ENCODE measurements around the gene PTTG2.

Gene PTTG2

DNA sequence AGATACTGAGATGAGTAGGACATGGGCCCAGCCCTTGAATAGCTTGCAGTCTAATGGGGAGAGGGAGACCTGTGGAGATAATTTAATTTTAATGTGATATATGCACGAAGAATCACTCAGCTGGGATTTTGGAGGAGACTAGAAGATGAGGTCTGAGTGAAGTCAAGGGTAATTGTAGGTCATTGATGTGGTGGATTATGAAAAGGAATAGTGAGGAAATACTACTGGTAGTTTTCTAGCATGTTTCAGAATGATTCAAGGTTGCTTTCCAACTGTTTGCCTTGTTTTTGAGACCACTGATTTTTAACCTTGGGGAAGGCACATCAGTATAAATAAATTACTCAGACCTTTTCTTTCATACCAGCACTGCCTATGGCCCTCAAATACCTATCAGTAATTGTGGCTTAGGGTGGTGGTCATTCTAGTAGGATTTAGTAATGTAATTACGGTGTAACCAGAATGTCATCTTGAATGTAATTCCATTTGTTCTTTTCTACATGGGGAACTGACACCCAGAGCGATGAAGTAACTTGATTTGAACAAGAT lies 25.6 kb downstream of the PTTG2 start:
- DNase-seq (ENCODE audit: low read depth, low spot score) = no peak

DNA sequence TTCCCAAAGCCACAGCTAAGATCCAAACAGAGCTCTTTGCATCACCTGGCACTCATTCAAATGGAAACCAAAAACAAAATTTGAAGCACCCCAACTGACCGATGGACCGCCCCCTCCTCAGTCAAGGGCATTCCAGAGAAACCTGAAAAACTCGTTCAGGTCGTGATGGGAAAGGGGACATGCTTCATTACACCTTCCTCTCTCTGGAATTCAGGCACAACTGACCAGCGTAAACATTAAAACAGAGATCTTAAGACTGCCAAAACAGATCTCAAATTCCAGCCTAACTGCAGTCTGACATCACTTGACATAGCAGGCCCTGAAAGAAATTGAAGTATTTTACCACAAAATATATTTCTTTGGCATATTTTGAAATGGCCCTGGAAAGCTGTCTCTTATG lies 28.5 kb downstream of the PTTG2 start:
- DNase-seq (ENCODE audit: low read depth, low spot score) = no peak

DNA sequence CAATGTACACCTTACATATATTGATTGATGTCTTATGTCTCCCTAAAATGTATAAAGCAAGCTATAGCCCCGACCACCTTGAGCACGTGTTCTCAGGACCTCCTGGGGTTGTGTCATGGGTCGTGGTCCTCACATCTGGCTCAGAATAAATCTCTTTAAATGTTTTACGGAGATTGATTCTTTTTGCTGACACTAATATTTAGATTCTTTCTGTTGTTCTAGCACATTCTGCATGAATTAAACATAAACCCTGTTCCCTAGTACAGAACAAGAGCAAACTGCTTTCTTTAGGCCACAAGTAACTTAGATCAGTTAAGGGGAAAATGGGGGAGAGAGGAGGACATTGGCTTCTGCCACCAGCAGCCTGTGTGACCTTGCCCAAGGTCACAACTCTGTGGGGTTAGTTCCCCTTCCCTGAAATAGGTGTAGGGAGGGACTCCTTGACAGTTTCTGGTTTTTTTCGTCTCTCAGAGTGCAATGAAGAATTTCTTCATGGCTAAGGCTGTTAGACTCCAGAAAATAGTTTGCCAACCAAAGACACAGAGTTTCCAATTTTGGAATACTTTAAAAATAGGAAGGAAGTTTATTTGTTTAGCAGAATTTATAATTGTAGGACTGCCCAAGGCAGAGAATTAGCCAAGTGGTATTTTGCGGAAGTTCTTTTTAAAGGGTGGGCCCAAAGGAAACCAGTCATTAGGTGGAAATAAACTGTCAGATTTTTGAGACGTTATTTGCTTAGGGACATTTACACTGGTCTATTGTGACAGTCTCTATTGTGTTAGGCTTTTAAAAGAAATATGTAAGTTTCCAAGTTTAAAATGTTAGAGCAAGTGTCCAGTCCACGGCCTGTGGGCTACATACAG lies 29.4 kb downstream of the PTTG2 start:
- no peak for DNase-seq (ENCODE audit: low read depth, low spot score)

DNA sequence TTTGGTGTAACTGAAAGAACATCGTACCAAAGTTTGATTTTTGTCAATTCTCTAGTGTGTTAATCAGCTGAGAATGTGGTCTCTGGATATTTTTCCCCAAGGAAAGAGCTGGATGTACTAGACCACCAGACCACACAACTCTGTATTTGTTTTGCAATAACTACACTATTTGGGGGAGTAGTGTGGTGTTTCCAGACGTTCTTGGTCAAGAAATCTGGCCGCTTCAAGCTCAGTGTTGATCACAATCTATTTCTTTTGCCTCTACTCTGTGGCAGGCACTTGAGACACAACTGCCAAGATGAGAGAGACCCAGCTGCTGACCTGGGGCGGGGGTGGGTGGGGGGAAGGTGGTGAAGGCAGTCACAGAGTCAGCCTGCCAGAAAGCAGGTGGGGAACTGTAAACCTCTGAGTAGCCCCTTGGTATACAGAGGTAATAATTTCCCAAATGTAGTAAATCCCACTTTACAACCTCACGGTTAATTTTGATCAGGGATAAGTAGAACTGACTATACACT lies 30.6 kb downstream of the PTTG2 start:
- no peak for DNase-seq (ENCODE audit: low read depth, low spot score)

DNA sequence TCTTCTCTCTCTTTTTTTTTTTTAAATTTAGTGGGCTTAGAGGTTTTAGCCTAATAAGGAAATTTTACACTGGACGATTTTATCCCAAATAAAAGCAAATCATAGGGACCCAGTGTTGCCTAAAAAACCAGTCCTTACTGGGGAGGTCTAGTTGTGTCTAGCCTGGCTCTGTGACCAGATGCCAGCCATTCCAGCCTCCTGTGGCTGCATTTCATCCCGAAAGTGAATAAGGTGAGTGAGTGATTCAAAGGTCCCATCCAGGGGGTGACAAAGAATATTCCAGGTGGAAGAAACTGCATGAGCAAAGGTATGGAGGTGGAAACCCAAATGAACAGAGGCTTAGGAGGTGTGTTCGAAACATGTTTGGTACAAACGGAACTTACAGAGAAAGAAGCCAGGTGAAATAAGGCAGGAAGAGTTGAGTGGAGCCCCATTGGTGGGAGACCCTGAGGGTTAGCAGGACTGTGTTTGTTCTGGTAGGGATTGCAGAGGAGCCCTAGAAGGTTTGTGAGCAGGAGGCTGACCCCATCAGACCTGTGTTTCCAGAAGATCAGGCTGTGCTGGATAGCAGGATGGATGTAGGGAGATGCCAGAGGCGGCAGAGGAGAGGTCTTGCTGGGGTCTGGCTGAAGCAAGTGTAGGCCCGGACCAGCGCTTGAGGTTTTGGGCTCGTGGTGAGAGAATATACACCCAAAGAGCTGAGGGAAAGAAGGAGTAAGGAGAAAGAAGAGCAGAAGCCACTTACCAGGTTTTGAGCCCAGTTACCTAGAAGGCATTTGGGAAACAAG lies 31.6 kb downstream of the PTTG2 start:
- DNase-seq (ENCODE audit: low read depth, low spot score) = no peak

DNA sequence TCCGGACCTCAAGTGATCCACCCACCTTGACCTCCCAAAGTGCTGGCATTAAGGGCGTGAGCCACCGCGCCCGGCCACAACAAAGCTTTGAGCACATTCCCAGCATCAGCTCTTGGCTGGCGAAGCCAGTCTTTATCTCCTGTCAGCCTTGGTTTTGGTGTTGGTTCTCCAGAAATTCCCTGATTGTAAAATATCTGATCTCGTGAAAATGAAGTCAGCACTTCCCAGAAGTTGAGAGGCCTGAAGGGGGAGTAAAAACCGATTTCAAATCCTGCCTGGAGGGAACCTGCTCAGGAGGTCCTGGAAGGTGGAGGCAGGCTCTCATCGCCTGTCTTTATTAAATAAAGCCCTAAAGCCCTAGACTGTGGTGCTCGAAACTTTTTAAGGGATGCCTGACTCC lies 33.6 kb downstream of the PTTG2 start:
- no peak for DNase-seq (ENCODE audit: low read depth, low spot score)

DNA sequence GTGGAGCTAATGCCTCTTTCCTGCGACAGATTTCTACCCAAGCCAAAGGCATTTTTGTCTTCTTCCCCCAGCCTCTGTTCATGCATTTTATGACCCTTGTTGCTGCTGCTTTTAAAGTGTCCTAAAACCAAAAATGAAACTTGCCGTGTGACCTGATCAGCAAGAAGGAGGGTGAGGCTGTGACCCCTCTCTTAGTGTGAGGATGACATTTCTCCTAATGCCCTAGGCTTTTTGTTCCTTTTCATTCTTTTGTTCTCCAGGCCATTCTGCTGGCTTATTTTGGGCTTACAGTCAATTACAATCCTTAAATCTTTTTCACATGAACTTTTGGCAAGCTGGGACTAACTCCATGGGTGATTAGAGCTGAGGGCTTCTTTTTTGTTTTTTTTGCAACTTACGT lies 34.4 kb downstream of the PTTG2 start:
- no peak for DNase-seq (ENCODE audit: low read depth, low spot score)

DNA sequence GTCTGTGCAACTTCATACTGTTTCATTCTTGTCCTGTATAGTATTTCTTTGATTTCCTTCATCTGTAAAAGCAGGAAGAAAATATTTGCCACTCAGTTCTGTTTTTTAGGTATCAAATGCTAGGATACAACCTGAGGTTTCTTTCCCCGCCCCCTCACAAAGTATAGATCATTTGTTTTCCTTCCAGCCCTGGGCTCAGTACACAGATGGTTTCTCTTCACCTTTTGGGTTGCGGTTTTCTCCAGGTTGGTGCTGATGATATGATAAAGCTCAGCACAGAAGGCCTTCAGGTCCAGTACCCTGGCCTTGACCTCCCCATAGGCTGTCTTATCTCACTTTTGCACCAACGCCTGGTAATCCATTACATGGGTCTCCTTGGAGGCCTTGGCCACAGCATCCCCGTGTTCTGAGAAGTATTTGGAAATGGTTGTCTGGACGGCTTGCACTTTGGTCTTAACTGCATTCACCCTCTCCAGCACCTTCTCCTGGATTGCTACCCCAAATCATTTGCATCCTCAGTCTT lies 35.2 kb downstream of the PTTG2 start:
- no peak for DNase-seq (ENCODE audit: low read depth, low spot score)

DNA sequence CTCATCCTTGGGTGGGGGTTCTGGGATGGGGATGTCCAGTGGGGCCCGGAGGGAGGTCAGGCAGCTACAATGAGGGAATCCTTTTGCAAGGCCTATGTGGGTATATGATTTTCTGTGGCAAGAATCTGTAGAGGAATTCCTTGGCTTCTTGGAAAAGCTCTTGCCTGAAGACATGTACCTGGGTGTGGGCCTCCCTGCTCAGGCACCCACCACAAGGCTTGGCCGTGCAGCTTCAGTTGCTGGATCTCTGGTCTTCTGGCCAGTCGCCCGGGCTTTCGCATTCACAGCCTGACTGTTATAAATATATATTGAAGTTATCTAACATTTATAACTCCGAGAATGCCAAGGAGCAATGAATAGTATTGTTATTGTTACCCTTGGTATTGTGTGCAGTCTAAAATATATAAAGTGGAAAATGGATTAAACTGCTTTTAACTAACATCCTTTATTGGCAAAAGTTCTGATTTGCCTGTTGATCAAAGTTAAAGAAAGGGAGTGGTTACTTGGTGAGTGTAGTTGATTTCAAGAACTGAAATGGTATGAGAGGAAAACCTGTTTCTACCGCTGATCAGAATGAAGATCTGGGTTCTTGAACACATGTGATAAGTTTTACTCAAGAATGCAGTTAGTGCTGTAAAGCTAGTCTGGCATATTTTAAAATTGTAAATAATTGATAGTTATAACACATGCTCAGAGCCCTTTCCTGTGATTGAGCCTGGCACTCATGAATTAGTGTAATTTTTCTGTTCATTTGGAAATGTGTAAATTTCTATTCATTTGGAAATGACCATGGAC lies 36.0 kb downstream of the PTTG2 start:
- DNase-seq (ENCODE audit: low read depth, low spot score) = no peak

DNA sequence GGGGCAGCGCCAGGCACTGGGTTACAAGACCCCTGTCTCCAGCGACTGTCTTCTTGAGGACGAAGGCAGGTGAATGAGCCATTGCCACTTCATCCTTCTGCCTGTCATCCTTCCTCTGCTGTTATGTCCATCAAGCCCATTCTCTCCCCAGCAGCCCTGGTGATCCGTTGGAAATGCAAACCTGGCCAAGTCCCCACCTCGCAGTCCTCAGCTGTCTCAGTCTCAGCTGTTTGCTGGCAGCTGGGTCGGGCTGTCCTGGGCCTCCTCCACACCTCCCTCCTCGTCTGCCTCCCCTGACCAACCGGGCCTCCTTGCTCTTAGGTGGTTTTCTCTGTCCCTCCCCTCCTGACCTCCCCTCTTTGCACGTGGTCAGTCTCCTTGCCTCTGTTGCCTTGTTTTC lies 38.0 kb downstream of the PTTG2 start:
- DNase-seq (ENCODE audit: low read depth, low spot score) = no peak

DNA sequence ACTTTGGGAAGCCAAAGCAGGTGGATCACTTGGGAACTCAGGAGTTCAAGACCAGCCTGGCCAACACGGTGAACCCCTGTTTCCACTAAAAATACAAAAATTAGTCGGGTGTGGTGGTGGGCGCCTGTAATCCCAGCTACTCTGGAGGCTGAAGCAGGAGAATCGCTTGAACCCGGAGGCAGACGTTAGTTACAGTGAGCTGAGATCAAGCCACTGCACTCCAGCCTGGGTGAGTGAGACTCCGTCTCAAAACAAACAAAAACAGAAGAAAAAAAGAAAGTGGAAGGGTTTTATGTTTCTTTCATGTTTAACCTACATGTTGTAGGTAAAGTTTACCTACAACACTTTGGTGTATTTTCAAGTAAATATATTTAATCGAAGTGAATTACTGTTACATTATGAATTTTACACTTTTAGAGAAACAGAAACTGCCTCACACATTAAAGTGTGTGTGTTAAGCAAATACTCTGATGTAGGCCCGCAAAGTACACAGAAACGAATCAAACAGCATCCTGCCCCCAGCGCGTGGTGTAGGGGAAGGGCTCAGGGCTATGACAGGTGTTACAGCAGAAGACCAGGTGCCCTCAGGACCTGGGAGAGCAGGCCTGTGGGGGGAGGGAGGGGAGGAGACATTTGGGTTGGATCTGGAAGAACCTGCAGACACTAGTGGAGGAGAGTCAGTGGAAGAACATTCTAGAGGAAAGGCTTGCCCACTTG lies 39.0 kb downstream of the PTTG2 start:
- DNase-seq (ENCODE audit: low read depth, low spot score) = no peak

DNA sequence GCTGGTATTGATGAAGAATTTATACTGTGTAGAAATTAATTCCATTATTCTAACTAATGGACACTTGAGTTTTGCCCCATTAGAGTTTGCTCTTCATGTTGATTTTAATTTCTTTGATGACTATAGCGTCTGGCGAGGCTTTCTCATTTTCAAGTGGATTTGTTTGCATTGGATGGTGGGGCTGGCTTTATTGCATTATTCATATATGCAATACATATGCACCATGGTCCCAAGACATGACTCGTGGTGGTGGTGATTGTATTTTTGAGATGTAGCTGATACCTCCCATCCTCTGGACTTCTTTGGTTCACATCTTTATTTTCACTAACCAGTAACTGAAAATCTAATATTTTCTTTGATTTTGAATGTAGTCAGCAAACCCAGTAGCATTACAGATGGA lies 39.8 kb downstream of the PTTG2 start:
- DNase-seq (ENCODE audit: low read depth, low spot score) = no peak

DNA sequence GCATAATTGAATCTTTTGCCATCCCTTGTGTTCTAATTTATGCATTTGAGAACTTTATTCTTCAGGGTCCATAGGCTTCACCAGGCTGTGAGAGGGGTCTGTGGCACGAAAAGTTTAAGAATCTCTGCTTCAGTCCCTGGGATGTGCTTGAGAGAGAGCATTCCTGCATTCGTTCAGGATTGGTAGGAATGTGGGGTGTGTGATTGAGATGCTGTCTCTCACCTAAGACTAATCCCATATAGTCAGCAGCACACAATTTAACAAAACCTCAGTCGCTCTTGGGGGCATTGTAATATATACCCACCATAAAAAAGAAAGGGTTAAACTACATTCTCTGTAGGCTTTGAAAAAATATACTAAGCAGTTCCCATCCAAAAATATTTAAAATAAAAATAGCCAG lies 41.7 kb downstream of the PTTG2 start:
- no peak for DNase-seq (ENCODE audit: low read depth, low spot score)

DNA sequence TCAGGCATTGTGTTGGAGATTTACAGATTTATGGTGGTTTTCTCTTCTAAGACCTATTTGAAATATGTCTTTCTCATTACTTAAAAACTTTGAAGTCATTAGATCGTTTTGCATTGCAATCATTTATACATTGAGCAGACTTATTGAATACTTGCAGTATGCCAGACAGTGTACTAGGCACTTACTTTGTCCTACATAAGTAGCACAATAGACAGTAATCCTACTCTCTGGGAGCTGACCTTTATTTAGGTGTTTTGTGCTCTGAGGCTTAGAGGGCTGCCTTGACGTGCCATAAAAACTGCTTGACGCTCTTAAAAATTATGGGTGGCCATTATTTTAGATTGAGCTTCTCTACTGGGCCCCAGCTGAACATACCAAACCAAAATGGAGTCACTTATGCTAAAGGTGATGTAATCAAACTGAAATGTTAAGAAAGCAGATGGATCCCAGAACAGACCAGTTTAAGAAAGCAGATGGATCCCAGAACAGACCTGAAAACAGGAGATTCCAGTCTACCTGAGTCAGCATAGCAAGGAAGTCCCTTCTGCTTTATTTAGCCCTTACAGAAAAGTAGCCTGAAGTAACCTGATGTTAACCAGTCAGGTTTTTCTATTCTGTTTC lies 42.4 kb downstream of the PTTG2 start:
- DNase-seq (ENCODE audit: low read depth, low spot score) = no peak

DNA sequence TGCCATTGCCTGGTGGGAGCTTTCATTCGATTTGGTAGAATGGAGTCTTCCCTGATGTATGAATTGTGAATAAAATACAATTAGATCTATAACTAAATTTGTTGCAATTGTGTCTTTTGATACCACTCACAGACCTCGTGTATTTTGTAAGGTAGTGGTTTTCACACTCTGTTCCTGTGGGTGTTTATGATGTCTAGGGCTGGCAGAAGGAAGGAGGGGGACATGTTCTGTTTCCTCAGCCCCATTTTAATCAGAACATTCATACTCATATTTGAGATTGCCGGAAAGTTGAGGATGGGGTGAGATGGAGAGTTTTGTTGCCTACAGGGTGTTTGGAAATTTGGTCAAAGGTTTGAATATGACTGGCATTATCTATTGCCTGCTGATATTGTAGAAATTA lies 42.9 kb downstream of the PTTG2 start:
- DNase-seq (ENCODE audit: low read depth, low spot score) = no peak

DNA sequence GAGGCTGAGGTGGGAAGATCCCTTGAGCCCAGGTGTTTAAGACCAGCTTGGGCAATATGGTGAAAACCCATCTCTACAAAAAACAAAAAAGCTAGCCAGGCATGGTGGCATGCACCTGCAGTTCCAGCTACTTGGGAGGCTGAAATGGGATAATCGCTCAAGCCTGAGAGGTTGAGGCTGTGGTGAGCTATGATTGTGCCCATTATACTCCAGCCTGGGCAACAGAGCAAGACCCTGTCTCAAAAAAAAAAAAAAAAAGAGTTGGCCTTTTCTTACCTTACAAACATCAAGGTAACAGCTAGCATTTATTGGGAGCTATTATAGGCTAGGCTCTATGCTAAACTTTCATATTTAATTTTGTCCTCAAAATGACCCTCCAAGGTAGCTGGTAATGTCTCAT lies 43.4 kb downstream of the PTTG2 start:
- DNase-seq (ENCODE audit: low read depth, low spot score) = no peak

DNA sequence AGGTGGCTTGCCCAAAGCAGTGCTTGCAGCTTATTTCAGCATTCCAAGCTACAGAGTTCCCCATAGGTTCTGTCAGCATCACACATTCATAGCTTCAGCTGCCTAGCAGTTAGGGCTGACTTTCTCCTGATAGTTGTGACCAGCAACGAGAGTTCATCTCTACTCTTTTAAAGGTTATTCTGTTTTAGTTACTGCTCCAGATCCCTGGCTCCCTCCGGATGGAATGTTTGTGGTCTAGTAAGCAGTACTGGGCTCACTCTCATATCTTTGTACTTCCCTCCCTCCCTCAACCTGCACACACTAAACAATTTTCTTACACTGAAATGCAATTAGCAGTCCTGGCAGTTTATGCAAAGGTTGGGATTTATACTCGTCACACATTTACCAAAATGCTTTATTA lies 43.9 kb downstream of the PTTG2 start:
- DNase-seq (ENCODE audit: low read depth, low spot score) = no peak

DNA sequence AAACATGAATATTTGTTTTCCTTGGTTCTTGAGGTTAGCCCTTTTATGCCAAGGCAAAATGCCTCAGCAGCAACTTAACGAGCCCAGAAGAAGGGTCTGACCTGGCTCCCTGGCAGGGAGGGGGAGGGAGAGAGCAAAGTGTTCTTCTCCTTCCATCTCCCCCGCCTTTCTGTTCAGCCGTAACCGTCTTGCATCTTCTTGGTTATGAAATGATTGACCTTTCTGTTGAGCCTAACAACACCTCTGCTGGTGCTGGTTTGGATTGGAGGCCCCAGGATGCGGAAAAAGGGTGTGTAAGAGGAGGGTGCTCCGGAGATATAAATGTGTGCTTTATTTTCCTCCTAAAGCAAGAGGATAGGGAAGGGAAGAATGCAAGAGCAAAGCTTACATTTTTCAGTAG lies 44.7 kb downstream of the PTTG2 start:
- no peak for DNase-seq (ENCODE audit: low read depth, low spot score)

DNA sequence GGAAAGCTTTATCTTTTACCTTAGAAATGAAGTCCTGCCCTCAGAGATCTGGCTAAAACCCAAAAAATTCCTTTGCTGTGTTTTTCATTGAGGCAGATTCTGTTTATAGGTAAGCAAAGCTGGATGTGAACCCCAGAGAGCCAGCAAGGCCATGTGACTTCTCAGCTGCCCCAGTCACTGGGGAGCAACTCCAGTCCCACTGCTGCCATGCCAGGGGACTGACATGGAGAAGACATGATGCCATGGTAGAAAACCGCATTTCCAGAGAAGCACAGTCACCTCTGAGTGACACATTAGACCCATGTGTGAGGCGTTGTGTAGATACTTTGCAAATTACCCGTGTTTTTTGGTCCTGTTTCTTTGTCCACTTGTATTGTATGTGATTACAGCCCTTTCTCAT lies 45.4 kb downstream of the PTTG2 start:
- no peak for DNase-seq (ENCODE audit: low read depth, low spot score)

DNA sequence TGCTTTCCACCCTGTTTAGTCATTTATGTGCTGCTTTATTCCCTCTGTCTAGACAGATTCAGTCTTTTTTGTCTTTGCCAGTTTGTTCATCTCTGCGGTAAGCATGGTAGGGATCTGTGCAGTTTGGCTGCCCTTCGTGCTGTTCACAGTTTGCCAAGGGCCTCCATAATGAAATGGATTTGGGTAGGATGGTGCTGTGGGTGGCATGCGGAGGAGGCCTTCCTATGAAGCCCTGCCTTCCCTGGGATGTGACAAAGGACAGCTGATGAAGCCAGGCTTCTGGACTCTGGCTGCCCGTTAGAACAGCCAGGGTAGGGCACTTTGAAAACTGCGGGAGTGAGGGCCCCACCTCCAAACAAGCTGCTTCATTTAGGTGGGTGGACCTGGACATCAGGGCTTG lies 47.4 kb downstream of the PTTG2 start:
- DNase-seq (ENCODE audit: low read depth, low spot score) = no peak
